AG04450 (cell line): ENCODE measurements around the gene KLHL7. TPM values are rescaled to one million over a fixed set of nuclear protein-coding genes. Genes with fewer than 3 reads are reported as not detected.
"Not testable (repeated sequence)": the region's sequence is repeated elsewhere in the genome, so short reads cannot be mapped to it uniquely, and the experiment has no call there.

Experiments
- CTCF ChIA-PET: fragments of 300-600, 350-600 bp; formaldehyde crosslinking; extraction: SDS; loops from one replicate; lab custom pipeline; 2022; ENCODE audit warnings: antibody characterized with exemption, inconsistent platforms; lab: Charles Lee
- POLR2A ChIA-PET: fragments of 350-600 bp; formaldehyde crosslinking; extraction: SDS; loops from one replicate; lab custom pipeline; 2021; ENCODE audit warnings: antibody characterized with exemption, inconsistent platforms; lab: Yijun Ruan, JAX
- DNase-seq: peaks from one replicate; pipeline ENCODE4 v3.0.0-alpha.2; 2011; ENCODE audit warnings: low read depth, low spot score
- H3K27ac ChIP-seq: one replicate; pipeline ENCODE4 v1.5.1; 2012; ENCODE audit warnings: low read depth, low read length, control low read depth
- H3K27me3 ChIP-seq: one replicate; pipeline ENCODE4 v1.6.0; 2012; ENCODE audit warnings: low read length; ENCODE audit not compliant: control insufficient read depth, insufficient read depth
- H3K4me3 ChIP-seq: 2 replicates; pipeline ENCODE4 v1.5.1; 2011; ENCODE audit warnings: mild to moderate bottlenecking, low read depth, low read length, control low read depth
- H3K9me3 ChIP-seq: 2 replicates; pipeline ENCODE4 v1.5.1; 2012; ENCODE audit warnings: low read length; ENCODE audit not compliant: control insufficient read depth, insufficient read depth
- polyA plus RNA-seq: library from polyadenylated mRNA; depleted of rRNA; stranded (reverse); fragments of >200 nt; gene quantifications from 2 replicates; pipeline ENCODE4 v1.2.3, GENCODE V29; 2011
- TF ChIP-seq, protein P1 (sequence below): IDR thresholded peaks from 2 replicates; pipeline ENCODE4 v1.5.1; 2011; ENCODE audit warnings: low read depth, low read length, control low read depth, inconsistent platforms

KLHL7 gene
- polyA plus RNA-seq, 1 experiment: 53.7 TPM

DNA sequence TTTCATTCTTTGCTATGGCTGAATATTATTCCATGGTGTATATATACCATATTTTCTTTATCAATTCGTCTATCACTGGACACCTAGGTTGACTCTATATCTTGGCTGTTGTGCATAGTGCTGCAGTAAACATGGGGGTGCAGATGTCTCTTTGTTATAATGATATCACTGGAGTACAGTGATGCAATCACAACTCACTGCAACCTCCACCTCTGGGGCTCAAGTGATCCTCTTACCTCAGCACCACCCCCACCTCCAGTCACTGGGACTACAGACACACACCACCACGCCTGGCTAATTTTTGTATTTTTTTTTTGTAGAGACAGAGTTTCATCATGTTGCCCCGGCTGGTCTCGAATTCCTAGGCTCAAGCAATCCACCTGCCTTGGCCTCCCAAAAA, 15.6 kb downstream of the KLHL7 start:
- no peaks in the 10 kb centered on the region for H3K9me3 ChIP-seq
- no peak overlapping the region for H3K27ac ChIP-seq
- H3K27me3 ChIP-seq: no peaks in the 10 kb centered on the region
- no peak for DNase-seq
- ChIA-PET CTCF (interaction anchor here (2.3 kb wide), 1 partner anchor 35 kb away, joined by 7 read pairs; no protein-coding TSS in a partner anchor), POLR2A (no interaction called here)
- H3K4me3 ChIP-seq: no peak overlapping the region
- TF ChIP-seq, protein P1, sequence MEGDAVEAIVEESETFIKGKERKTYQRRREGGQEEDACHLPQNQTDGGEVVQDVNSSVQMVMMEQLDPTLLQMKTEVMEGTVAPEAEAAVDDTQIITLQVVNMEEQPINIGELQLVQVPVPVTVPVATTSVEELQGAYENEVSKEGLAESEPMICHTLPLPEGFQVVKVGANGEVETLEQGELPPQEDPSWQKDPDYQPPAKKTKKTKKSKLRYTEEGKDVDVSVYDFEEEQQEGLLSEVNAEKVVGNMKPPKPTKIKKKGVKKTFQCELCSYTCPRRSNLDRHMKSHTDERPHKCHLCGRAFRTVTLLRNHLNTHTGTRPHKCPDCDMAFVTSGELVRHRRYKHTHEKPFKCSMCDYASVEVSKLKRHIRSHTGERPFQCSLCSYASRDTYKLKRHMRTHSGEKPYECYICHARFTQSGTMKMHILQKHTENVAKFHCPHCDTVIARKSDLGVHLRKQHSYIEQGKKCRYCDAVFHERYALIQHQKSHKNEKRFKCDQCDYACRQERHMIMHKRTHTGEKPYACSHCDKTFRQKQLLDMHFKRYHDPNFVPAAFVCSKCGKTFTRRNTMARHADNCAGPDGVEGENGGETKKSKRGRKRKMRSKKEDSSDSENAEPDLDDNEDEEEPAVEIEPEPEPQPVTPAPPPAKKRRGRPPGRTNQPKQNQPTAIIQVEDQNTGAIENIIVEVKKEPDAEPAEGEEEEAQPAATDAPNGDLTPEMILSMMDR: no peak

DNA sequence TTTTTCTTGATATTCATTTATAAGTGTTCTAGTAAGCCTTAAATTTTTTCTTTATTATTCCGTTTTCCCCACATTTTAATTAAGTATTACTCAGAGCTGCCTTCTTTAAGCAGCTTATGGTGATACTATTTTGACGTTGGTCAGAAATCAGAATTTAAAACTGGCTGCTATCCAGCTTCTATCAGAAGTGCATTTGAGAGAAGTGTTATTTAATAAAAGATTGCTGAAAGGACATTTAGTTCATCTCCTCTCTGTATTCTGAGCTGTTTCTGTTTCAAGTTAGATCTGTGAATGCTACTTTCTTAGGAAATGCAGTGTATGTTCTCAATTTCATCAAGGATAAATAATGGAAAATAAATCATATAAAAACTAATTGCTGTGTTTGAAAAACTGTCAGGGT, 17.4 kb downstream of the KLHL7 start:
- CTCF ChIA-PET: interaction anchor here (0.6 to 2.3 kb wide), 2 partner anchors 37 to 311 kb away, joined by 4 to 7 read pairs; no protein-coding TSS in a partner anchor
- Histone ChIP-seq H3K27ac (no peak overlapping the region), H3K9me3 (no peaks in the 10 kb centered on the region), H3K4me3 (no peak overlapping the region), H3K27me3 (no peaks in the 10 kb centered on the region)
- POLR2A ChIA-PET: no interaction called here
- TF ChIP-seq, protein P1: no peak
- no peak for DNase-seq

DNA sequence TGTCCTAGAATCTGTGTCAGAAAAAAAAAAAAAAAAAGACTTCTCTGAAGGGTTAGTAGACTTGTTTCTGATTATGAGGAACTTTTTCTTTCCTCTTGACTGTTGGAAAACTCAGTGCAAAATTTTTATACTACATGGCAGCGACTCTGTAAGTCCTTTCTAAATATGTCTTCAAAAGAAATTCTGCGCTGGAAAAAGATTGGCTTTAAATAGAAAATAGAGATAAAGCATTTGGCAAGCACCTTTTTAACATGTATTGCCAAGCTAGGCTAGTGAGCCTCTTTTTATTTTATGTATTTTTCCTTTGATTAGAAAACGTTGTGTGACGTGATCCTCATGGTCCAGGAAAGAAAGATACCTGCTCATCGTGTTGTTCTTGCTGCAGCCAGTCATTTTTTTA, 17.9 kb downstream of the KLHL7 start:
- Histone ChIP-seq H3K4me3 (no peak overlapping the region), H3K27ac (no peak overlapping the region), H3K27me3 (no peaks in the 10 kb centered on the region), H3K9me3 (no peaks in the 10 kb centered on the region)
- TF ChIP-seq, protein P1: no peak
- POLR2A ChIA-PET: no interaction called here
- DNase-seq: no peak
- CTCF ChIA-PET: interaction anchor here (0.6 kb wide), 1 partner anchor 311 kb away, joined by 4 read pairs; no protein-coding TSS in a partner anchor

DNA sequence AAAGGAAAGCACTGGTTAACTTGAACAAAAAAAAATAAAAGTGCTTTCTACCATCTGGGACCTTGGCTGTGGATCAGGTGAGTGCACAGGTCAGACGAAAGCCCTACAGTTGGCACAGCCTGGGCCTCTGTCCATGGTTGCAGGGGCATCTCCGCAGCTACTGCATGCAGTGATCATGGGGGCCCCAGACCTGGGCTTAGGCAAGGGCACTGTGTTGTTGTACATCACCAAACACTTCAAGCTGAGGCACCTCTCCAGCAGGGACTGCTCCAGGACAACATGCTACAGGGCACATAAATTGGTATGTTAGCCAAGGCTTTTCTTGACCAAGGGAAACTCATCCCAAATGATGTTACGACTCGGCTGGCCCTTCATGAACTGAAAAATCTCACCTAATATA, 23.5 kb downstream of the KLHL7 start:
- H3K4me3 ChIP-seq: no peak overlapping the region
- no peak for DNase-seq
- TF ChIP-seq, protein P1: no peak
- ChIA-PET POLR2A (no interaction called here), CTCF (interaction anchor here (0.8 kb wide), 1 partner anchor 133 kb away, joined by 3 read pairs; no protein-coding TSS in a partner anchor)
- H3K27me3 ChIP-seq: no peaks in the 10 kb centered on the region
- no peaks in the 10 kb centered on the region for H3K9me3 ChIP-seq
- no peak overlapping the region for H3K27ac ChIP-seq

DNA sequence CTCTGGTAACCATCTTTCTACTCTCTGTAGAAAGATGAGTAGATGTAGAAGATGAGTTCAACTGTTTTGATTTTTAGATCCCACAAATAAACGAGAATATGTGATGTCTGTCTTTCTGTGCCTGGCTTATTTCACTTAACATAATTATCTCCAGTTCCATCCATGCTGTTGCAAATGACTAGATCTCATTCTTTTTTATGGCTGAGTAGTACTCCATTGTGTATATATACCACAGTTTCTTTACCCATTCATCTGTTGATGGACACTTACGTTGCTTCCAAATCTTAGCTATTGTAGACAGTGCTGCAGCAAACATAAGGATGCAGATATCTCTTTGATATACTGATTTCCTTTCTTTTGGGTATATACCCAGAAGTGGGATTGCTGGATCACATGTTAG, 26.2 kb downstream of the KLHL7 start:
- H3K27me3 ChIP-seq, POLR2A ChIA-PET, DNase-seq, H3K27ac ChIP-seq, H3K4me3 ChIP-seq, H3K9me3 ChIP-seq, CTCF ChIA-PET: not testable (repeated sequence)
